ENCODE results near the gene PLCH1. TPM values are rescaled to one million over a fixed set of nuclear protein-coding genes. Genes with fewer than 3 reads are reported as not detected.

Gene PLCH1
- total and polyA plus RNA-seq, 2 of the 13 experiments (the other 11 are each of a cell fraction or from before 2014, with no cell fraction given), result 2.0 to 3.0 TPM

DNA sequence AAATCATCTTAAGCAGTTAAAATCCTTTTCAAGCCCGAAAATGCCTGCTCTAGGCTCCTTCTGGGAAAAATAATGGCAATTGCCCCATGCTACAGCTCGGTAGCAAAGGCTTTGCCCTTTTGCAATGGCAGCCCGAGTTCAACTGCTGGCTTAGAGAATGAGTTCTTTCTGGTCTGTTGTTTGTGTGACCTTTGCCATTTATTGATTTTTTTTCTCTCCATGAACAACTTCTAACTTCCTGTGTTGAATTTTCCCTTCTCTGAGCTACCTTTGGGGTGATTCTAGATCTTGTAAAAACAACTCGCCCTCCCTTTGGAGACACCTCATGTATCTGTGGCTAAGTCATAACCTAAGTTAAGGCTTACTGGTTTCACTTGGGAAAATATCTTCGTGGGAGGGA, 139.3 kb downstream of the PLCH1 start (continued):
- TF ChIP-seq SOX6 (IDR thresholded peaks at IDR 0.05), result no peak
- peak; percentile 92 for TF ChIP-seq SOX6 (CRISPR knock-in tag; IDR thresholded peaks at IDR 0.05)
- no peak for TF ChIP-seq ZNF34 (CRISPR knock-in tag; IDR thresholded peaks at IDR 0.05; ENCODE audit: borderline replicate concordance)
- TF ChIP-seq, protein P1, sequence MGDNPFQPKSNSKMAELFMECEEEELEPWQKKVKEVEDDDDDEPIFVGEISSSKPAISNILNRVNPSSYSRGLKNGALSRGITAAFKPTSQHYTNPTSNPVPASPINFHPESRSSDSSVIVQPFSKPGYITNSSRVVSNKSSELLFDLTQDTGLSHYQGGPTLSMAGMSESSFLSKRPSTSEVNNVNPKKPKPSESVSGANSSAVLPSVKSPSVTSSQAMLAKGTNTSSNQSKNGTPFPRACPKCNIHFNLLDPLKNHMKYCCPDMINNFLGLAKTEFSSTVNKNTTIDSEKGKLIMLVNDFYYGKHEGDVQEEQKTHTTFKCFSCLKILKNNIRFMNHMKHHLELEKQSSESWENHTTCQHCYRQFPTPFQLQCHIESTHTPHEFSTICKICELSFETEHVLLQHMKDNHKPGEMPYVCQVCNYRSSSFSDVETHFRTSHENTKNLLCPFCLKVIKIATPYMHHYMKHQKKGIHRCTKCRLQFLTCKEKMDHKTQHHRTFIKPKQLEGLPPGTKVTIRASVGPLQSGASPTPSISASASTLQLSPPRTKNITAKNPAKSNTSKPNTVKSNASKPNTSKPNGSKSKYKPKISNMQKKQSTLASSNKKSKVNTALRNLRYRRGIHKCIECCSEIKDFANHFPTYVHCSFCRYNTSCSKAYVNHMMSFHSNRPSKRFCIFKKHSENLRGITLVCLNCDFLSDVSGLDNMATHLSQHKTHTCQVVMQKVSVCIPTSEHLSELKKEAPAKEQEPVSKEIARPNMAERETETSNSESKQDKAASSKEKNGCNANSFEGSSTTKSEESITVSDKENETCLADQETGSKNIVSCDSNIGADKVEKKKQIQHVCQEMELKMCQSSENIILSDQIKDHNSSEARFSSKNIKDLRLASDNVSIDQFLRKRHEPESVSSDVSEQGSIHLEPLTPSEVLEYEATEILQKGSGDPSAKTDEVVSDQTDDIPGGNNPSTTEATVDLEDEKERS (CRISPR knock-in tag; IDR thresholded peaks at IDR 0.05), result 0 out of 2 replicates have a peak, but pooled peaks have one; percentile 39
- TF ChIP-seq, protein P2, sequence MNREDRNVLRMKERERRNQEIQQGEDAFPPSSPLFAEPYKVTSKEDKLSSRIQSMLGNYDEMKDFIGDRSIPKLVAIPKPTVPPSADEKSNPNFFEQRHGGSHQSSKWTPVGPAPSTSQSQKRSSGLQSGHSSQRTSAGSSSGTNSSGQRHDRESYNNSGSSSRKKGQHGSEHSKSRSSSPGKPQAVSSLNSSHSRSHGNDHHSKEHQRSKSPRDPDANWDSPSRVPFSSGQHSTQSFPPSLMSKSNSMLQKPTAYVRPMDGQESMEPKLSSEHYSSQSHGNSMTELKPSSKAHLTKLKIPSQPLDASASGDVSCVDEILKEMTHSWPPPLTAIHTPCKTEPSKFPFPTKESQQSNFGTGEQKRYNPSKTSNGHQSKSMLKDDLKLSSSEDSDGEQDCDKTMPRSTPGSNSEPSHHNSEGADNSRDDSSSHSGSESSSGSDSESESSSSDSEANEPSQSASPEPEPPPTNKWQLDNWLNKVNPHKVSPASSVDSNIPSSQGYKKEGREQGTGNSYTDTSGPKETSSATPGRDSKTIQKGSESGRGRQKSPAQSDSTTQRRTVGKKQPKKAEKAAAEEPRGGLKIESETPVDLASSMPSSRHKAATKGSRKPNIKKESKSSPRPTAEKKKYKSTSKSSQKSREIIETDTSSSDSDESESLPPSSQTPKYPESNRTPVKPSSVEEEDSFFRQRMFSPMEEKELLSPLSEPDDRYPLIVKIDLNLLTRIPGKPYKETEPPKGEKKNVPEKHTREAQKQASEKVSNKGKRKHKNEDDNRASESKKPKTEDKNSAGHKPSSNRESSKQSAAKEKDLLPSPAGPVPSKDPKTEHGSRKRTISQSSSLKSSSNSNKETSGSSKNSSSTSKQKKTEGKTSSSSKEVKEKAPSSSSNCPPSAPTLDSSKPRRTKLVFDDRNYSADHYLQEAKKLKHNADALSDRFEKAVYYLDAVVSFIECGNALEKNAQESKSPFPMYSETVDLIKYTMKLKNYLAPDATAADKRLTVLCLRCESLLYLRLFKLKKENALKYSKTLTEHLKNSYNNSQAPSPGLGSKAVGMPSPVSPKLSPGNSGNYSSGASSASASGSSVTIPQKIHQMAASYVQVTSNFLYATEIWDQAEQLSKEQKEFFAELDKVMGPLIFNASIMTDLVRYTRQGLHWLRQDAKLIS (CRISPR knock-in tag; IDR thresholded peaks at IDR 0.05), result no peak
- TF ChIP-seq ZNF232 (CRISPR knock-in tag; IDR thresholded peaks at IDR 0.05; ENCODE audit: borderline replicate concordance), result no peak
- no peak for TF ChIP-seq ZC3H13 (CRISPR knock-in tag; IDR thresholded peaks at IDR 0.05)
- no peak for TF ChIP-seq ZNF224 (CRISPR knock-in tag; IDR thresholded peaks at IDR 0.05)
- TF ChIP-seq NFKBIZ (CRISPR knock-in tag; IDR thresholded peaks at IDR 0.05), result peak; percentile 37; the same call in 1 of the 2 replicates
- no peak for TF ChIP-seq ZNF776 (CRISPR knock-in tag; IDR thresholded peaks at IDR 0.05)
- TF ChIP-seq POLR2AphosphoS5 (IDR thresholded peaks at IDR 0.05; ENCODE audit: low read depth, low read length), result no peak
- TF ChIP-seq ZNF383 (CRISPR knock-in tag; IDR thresholded peaks at IDR 0.05; ENCODE audit: borderline replicate concordance), result no peak
- TF ChIP-seq, protein P3, sequence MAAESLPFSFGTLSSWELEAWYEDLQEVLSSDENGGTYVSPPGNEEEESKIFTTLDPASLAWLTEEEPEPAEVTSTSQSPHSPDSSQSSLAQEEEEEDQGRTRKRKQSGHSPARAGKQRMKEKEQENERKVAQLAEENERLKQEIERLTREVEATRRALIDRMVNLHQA (CRISPR knock-in tag; IDR thresholded peaks at IDR 0.05), result peak; percentile 77; the same call in 1 of the 2 replicates
- TF ChIP-seq ZNF234 (CRISPR knock-in tag; conservative IDR thresholded peaks at IDR 0.05), result no peak
- no peak for TF ChIP-seq JARID2 (CRISPR knock-in tag; IDR thresholded peaks at IDR 0.05; ENCODE audit: insufficient replicate concordance)
- TF ChIP-seq, protein P4, sequence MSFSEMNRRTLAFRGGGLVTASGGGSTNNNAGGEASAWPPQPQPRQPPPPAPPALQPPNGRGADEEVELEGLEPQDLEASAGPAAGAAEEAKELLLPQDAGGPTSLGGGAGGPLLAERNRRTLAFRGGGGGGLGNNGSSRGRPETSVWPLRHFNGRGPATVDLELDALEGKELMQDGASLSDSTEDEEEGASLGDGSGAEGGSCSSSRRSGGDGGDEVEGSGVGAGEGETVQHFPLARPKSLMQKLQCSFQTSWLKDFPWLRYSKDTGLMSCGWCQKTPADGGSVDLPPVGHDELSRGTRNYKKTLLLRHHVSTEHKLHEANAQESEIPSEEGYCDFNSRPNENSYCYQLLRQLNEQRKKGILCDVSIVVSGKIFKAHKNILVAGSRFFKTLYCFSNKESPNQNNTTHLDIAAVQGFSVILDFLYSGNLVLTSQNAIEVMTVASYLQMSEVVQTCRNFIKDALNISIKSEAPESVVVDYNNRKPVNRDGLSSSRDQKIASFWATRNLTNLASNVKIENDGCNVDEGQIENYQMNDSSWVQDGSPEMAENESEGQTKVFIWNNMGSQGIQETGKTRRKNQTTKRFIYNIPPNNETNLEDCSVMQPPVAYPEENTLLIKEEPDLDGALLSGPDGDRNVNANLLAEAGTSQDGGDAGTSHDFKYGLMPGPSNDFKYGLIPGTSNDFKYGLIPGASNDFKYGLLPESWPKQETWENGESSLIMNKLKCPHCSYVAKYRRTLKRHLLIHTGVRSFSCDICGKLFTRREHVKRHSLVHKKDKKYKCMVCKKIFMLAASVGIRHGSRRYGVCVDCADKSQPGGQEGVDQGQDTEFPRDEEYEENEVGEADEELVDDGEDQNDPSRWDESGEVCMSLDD (CRISPR knock-in tag; IDR thresholded peaks at IDR 0.05; ENCODE audit: borderline replicate concordance), result peak; percentile 87
- TF ChIP-seq ZFAT (CRISPR knock-in tag; conservative IDR thresholded peaks at IDR 0.05), result no peak
- TF ChIP-seq ZNF121 (CRISPR knock-in tag; IDR thresholded peaks at IDR 0.05), result no peak
- TF ChIP-seq HES4 (CRISPR knock-in tag; IDR thresholded peaks at IDR 0.05; ENCODE audit: borderline replicate concordance), result no peak
- TF ChIP-seq, protein P5, sequence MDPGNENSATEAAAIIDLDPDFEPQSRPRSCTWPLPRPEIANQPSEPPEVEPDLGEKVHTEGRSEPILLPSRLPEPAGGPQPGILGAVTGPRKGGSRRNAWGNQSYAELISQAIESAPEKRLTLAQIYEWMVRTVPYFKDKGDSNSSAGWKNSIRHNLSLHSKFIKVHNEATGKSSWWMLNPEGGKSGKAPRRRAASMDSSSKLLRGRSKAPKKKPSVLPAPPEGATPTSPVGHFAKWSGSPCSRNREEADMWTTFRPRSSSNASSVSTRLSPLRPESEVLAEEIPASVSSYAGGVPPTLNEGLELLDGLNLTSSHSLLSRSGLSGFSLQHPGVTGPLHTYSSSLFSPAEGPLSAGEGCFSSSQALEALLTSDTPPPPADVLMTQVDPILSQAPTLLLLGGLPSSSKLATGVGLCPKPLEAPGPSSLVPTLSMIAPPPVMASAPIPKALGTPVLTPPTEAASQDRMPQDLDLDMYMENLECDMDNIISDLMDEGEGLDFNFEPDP (CRISPR knock-in tag; conservative IDR thresholded peaks at IDR 0.05), result no peak

Measured in HepG2 (cell line).